Common myeloid progenitor, CD34-positive (primary cell): ENCODE results near the gene CD244.

Experiments used
- CTCF ChIA-PET: fragments of 350-600 bp; sonication (Branson Sonifier 250); formaldehyde crosslinking; loops from one replicate; lab custom pipeline; 2021; ENCODE audit warnings: antibody characterized with exemption; lab: Charles Lee
- POLR2A ChIA-PET: fragments of 350-600 bp; sonication (Branson Sonifier 250); formaldehyde crosslinking; loops from one replicate; lab custom pipeline; 2021; ENCODE audit warnings: antibody characterized with exemption; lab: Charles Lee
- DNase-seq, 3 donors: peaks; one replicate each; pipeline versions ENCODE4 v3.0.0 to v3.0.0-alpha.2; 2013
- H3K27ac ChIP-seq, 2 experiments: 1 replicate in 1 of 2; 2 replicates in 1 of 2; pipeline ENCODE4 v1.7.0; 2013; ENCODE audit warnings: inconsistent platforms in 2 of 2, low read length in 2 of 2, mild to moderate bottlenecking in 2 of 2, low read depth in 1 of 2, moderate library complexity in 1 of 2; ENCODE audit not compliant: severe bottlenecking in 2 of 2, insufficient read depth in 1 of 2, poor library complexity in 1 of 2
- H3K27me3 ChIP-seq, 5 experiments: replicated peaks in 2 of 5; 1 replicate in 3 of 5; 2 replicates in 2 of 5; pipeline versions ENCODE4 v1.6.1 to v1.7.0; 2013; ENCODE audit warnings: low read length in 4 of 5, mild to moderate bottlenecking in 2 of 5, moderate library complexity in 2 of 5, inconsistent platforms in 1 of 5; ENCODE audit not compliant: insufficient read depth in 5 of 5, control insufficient read depth in 4 of 5
- H3K36me3 ChIP-seq, 4 experiments: 1 replicate in 2 of 4; 2 replicates in 2 of 4; pipeline versions ENCODE4 v1.6.1 to v1.7.0; 2013; ENCODE audit warnings: low read length in 3 of 4, control low read depth in 1 of 4, mild to moderate bottlenecking in 1 of 4; ENCODE audit not compliant: control insufficient read depth in 4 of 4, insufficient read depth in 4 of 4
- H3K4me1 ChIP-seq, 4 experiments: 1 replicate in 3 of 4; 2 replicates in 1 of 4; pipeline versions ENCODE4 v1.6.1 to v1.7.1; 2013; ENCODE audit warnings: low read length in 3 of 4, mild to moderate bottlenecking in 3 of 4, control low read depth in 1 of 4, inconsistent platforms in 1 of 4, moderate library complexity in 1 of 4; ENCODE audit not compliant: control insufficient read depth in 4 of 4, insufficient read depth in 4 of 4; ENCODE audit errors: control extremely low read depth in 1 of 4
- H3K4me3 ChIP-seq, 7 experiments: 1 replicate in 4 of 7; 2 replicates in 3 of 7; pipeline versions ENCODE4 v1.5.1 to v1.7.0; 2013; ENCODE audit warnings: mild to moderate bottlenecking in 7 of 7, low read length in 6 of 7, moderate library complexity in 6 of 7, inconsistent platforms in 2 of 7, low read depth in 2 of 7, control low read depth in 1 of 7; ENCODE audit not compliant: insufficient read depth in 4 of 7, control insufficient read depth in 1 of 7; ENCODE audit errors: extremely low read depth in 1 of 7
- H3K9me3 ChIP-seq, 5 experiments: 1 replicate in 4 of 5; 2 replicates in 1 of 5; pipeline versions ENCODE4 v1.6.1 to v1.7.1; 2013; ENCODE audit warnings: low read length in 4 of 5, mild to moderate bottlenecking in 2 of 5, inconsistent platforms in 1 of 5, low read depth in 1 of 5, moderate library complexity in 1 of 5; ENCODE audit not compliant: control insufficient read depth in 4 of 5, insufficient read depth in 2 of 5; ENCODE audit errors: control extremely low read depth in 1 of 5
- WGBS: methylation state at CpG from one replicate; pipeline ENCODE4 v1.1.5; 2013; ENCODE audit not compliant: insufficient coverage; 5-methylcytosine and 5-hydroxymethylcytosine counted together

CD244 gene

DNA sequence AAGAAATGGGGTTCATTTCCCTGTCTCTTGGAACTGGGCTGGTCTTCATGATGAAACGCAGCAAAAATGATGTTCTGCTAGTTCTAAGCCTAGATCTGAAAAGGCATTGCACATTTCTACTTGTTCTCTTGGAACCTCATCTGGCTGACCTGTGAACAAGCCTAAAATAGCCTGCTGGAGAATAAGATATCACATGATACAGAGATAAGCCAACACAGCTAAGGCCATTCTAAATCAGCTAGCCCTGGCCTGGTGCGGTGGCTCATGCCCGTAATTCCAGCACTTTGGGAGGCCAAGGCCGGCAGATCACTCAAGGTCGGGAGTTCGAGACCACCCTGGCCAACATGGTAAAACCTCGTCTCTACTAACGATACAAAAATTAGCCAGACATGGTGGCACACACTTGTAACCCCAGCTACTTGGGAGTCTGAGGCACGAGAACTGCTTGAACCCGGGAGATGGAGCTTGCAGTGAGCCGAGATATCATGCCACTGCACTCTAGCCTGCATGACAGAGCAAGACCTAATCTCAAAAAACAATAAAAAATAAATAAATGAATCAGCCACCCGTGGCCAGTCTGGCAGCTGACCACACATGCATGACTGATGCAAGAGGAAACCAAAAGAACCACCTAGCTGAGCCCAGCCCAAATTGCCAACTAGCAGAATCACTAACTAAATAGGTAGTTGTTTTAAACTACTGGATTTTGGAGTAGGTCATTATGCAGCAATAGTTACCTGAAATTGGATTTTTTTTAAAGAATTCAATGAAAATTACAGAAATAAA is 18.0 kb downstream of the CD244 start:
- H3K36me3 ChIP-seq: peaks cover 8 to 34% (median 26%) of the 10 kb centered on the region in 4 experiments
- DNase-seq: peak; percentile 66 to 86 (median 83)
- H3K9me3 ChIP-seq: peaks cover 0 to 2% (median 0%) of the 10 kb centered on the region in 5 experiments
- CTCF ChIA-PET: interaction anchor here (0.6 to 21.0 kb wide), 7 partner anchors 11 to 175 kb away, joined by 3 to 385 read pairs (median 3); partner anchors contain the start of gene CD244
- H3K4me1 ChIP-seq: peaks cover 33 to 68% (median 57%) of the 10 kb centered on the region in 4 experiments
- H3K4me3 ChIP-seq: peak overlapping the region in 2 of 7 experiments; percentile 4 to 22
- 87% methylated on average over 12 of the region's 12 CpGs for WGBS
- peak overlapping the region in 1 of 2 experiments; percentile 46 for H3K27ac ChIP-seq
- POLR2A ChIA-PET: interaction anchor here (4.5 kb wide), 1 partner anchor 18 kb away, joined by 16 read pairs; the partner anchor contains the start of gene CD244
- H3K27me3 ChIP-seq: no peaks in the 10 kb centered on the region

DNA sequence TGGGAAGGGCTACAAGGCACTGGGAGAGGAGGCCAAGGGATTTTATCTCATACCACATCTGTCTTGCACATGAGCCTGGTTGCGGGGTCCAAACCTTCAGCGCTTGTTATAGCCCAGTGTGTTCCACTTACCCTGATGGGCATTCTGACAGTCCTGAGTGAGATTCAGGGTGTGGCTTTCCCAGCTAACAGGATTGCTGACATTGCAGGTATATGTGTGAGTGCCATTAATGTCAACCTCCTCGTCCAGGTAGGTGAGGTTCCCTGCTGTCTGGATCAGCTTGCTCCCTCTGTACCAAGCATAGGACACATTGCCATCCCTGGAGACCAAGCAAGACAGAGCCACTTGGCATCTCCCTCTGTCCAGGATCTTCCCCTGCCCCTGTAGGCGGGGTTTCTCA is 21.6 kb downstream of the CD244 start:
- peak overlapping the region in 1 of 2 experiments; percentile 28 for H3K27ac ChIP-seq
- no peaks in the 10 kb centered on the region for H3K27me3 ChIP-seq
- peaks cover 8 to 27% (median 16%) of the 10 kb centered on the region in 4 experiments for H3K36me3 ChIP-seq
- ChIA-PET CTCF (interaction anchor here (1.0 to 21.0 kb wide), 7 partner anchors 10 to 111 kb away, joined by 3 to 385 read pairs (median 4); partner anchors contain the start of genes CD244 and ITLN1), POLR2A (no interaction called here)
- 97% methylated on average over 4 of the region's 4 CpGs for WGBS
- no peaks in the 10 kb centered on the region for H3K9me3 ChIP-seq
- peaks cover 49 to 95% (median 89%) of the 10 kb centered on the region in 4 experiments for H3K4me1 ChIP-seq
- DNase-seq: no peak
- H3K4me3 ChIP-seq: no peak overlapping the region

DNA sequence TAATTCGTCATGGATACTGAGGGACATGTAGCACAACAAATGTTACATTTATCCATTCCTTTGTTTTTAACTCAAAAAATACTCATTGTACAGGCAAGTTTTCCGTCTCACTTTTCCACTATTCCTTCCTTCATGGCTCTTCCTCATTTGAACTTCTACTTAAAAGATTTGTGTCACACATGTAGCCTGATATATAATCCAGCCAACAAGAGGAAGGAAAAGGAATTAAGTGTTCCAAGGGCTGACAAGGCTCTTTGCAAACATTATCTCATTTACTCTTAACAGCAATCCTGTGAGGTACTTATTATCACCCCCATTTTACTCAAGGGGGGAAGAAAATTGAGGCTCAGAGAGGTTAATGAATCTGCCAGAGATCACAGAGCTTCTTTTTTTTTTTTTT is 22.9 kb downstream of the CD244 start:
- Histone ChIP-seq H3K27ac (peak overlapping the region in 1 of 2 experiments; percentile 28), H3K4me3 (no peak overlapping the region), H3K36me3 (peaks cover 7 to 37% (median 17%) of the 10 kb centered on the region in 4 experiments), H3K27me3 (no peaks in the 10 kb centered on the region), H3K4me1 (peaks cover 55 to 95% (median 93%) of the 10 kb centered on the region in 4 experiments), H3K9me3 (no peaks in the 10 kb centered on the region)
- POLR2A ChIA-PET: interaction anchor here (0.5 kb wide), 1 partner anchor 22 kb away, joined by 4 read pairs; no protein-coding TSS in a partner anchor
- WGBS: 70% methylated on average over 2 of the region's 2 CpGs
- peak in 1 of 3 donors; percentile 31 for DNase-seq
- CTCF ChIA-PET: interaction anchor here (1.2 to 21.0 kb wide), 5 partner anchors 16 to 112 kb away, joined by 3 to 385 read pairs (median 14); partner anchors contain the start of genes CD244 and ITLN1

DNA sequence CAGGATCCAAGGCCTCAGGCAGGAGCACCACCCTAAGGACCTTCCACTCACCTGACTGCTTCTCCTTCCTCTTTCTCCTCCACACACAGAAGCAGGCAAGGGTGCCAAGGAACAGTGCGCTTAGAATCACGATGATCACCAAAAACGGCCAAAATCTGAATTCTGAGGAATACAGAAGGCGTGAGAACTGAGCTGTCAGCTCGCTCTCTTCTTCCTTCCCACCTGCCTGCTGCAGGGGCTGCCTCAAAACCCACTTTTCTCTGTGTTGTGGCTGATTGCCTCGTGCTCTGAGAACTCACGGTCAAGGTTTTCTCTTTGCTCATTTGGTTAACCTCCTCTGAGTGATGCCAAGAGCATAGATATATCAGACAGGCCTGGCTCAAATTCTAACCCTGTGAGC is 23.8 kb downstream of the CD244 start:
- POLR2A ChIA-PET: interaction anchor here (2.8 kb wide), 1 partner anchor 24 kb away, joined by 17 read pairs; the partner anchor contains the start of gene CD244
- 47% methylated on average over 7 of the region's 7 CpGs for WGBS
- H3K9me3 ChIP-seq: no peaks in the 10 kb centered on the region
- H3K36me3 ChIP-seq: peaks cover 9 to 44% (median 20%) of the 10 kb centered on the region in 4 experiments
- no peaks in the 10 kb centered on the region for H3K27me3 ChIP-seq
- peaks cover 50 to 89% (median 84%) of the 10 kb centered on the region in 4 experiments for H3K4me1 ChIP-seq
- CTCF ChIA-PET: interaction anchor here (0.7 to 21.0 kb wide), 6 partner anchors 17 to 114 kb away, joined by 3 to 385 read pairs (median 48); partner anchors contain the start of genes CD244, ITLN1 and ITLN2
- DNase-seq: no peak
- no peak overlapping the region for H3K4me3 ChIP-seq
- H3K27ac ChIP-seq: peak overlapping the region; percentile 65 to 80

DNA sequence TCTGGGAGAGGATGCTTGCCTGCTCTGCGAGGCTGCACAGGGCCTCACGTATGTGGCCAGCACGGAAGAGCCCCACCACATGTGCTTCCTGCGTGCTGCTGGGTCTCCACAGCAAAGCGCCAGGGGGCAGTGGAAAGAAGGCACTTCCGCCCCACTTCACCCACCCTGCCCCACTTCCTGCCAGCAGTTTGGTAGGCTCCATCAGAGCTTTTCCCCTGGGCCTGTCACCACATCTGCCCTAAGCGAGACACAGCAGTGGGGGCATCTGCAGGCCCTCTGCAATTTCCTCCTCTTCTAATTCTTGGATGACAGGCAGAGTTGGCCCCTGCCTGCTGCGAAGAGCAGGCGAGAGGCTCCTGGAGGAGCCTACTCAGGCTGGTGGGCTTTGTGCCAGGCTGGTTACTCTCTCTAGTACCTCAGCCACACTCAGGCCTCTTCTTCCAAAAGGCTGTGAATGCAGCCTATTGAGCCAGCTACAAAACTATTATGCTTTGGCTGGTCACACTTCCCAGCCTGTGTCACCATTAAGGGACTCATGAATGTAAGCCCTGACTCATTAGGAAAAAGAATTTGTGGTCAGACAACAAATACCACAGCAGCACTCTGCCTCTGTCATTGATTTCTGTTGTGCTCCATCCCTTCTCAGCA is 25.0 kb downstream of the CD244 start:
- H3K27me3 ChIP-seq: no peaks in the 10 kb centered on the region
- POLR2A ChIA-PET: interaction anchor here (0.6 to 2.8 kb wide), 3 partner anchors 18 to 50 kb away, joined by 3 to 17 read pairs (median 7); partner anchors contain the start of gene CD244
- peak overlapping the region in 3 of 7 experiments; percentile 32 to 40 (median 37) for H3K4me3 ChIP-seq
- H3K36me3 ChIP-seq: peaks cover 12 to 56% (median 29%) of the 10 kb centered on the region in 4 experiments
- H3K9me3 ChIP-seq: no peaks in the 10 kb centered on the region
- peaks cover 38 to 77% (median 72%) of the 10 kb centered on the region in 4 experiments for H3K4me1 ChIP-seq
- CTCF ChIA-PET: interaction anchor here (0.8 to 21.0 kb wide), 17 partner anchors 14 to 163 kb away, joined by 3 to 385 read pairs (median 4); partner anchors contain the start of genes CD244, ITLN1 and ITLN2
- WGBS: 0% methylated on average over 7 of the region's 9 CpGs
- DNase-seq: peak; percentile 94 to 99 (median 98)
- peak overlapping the region; percentile 65 to 80 for H3K27ac ChIP-seq

DNA sequence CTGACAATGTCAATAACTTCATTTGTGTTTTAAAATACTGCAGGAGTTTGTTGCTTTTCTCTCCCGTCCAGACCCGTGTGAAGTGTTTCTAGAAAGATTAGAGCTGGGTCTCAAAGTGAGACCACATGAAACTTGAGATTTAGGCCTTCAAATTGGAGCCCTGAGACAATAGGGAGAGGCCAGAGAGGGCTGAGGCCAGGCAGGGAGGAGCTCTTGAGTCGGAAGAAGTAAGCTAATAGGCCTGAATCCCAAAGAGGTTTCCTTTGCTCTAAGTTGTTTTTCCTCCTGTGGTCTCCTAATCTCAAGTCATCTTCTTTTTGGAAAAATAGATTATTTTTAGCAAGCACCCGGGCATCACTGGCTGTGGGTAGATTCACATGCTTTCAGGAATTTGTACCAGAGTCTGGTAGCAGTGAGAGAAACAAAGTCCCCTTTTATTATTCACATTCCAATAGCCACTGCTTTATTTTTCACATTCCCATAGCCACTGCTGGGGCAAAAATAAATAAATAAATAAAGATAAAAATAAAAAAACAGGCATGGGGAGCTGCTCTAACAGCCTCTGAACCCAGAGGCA is 25.6 kb downstream of the CD244 start:
- POLR2A ChIA-PET: interaction anchor here (0.6 to 2.8 kb wide), 3 partner anchors 18 to 50 kb away, joined by 3 to 17 read pairs (median 7); partner anchors contain the start of gene CD244
- Histone ChIP-seq H3K9me3 (no peaks in the 10 kb centered on the region), H3K27me3 (no peaks in the 10 kb centered on the region), H3K36me3 (peaks cover 16 to 62% (median 33%) of the 10 kb centered on the region in 4 experiments), H3K4me3 (peak overlapping the region in 2 of 7 experiments; percentile 6 to 10), H3K27ac (peak overlapping the region; percentile 65 to 69), H3K4me1 (peaks cover 32 to 71% (median 66%) of the 10 kb centered on the region in 4 experiments)
- DNase-seq: peak in 1 of 3 donors; percentile 7
- CTCF ChIA-PET: interaction anchor here (0.7 to 21.0 kb wide), 20 partner anchors 14 to 162 kb away, joined by 3 to 385 read pairs (median 4); partner anchors contain the start of genes CD244, ITLN1 and ITLN2
- no CpG with 5 or more reads among the region's 4 CpGs for WGBS
